HL-60 (cell line): Measurements from ENCODE around the gene POLR2H.

Experiments
- DNase-seq, 2 experiments: peaks; one replicate each; pipeline ENCODE4 v3.0.0-alpha.2; 2010 to 2020; ENCODE audit warnings: low read depth in 1 of 2, low spot score in 1 of 2
- H3K27ac ChIP-seq: fragments of 250-450 bp; sonication (Bioruptor Pico); replicated peaks from 2 replicates; pipeline ENCODE4 v1.5.1; 2020; ENCODE audit warnings: mild to moderate bottlenecking, moderate library complexity
- H3K27me3 ChIP-seq: fragments of 250-450 bp; sonication (Bioruptor Pico); 2 replicates; pipeline ENCODE4 v1.5.1; 2021; ENCODE audit warnings: mild to moderate bottlenecking, moderate library complexity; ENCODE audit not compliant: insufficient read depth, poor library complexity, severe bottlenecking
- H3K4me3 ChIP-seq: replicated peaks from 2 replicates; pipeline ENCODE4 v1.5.1; 2011; ENCODE audit warnings: mild to moderate bottlenecking, control low read depth, low read length; ENCODE audit not compliant: insufficient read depth
- CTCF ChIP-seq: IDR thresholded peaks from one replicate; pipeline ENCODE4 v1.5.1; 2011; ENCODE audit warnings: low read length, control low read depth, inconsistent platforms; ENCODE audit not compliant: insufficient read depth
- GABPA ChIP-seq: IDR thresholded peaks from 2 replicates; pipeline ENCODE4 v1.6.1; 2012; ENCODE audit warnings: low read depth
- POLR2AphosphoS5 ChIP-seq: IDR thresholded peaks from 2 replicates; pipeline ENCODE4 v1.6.1; 2012; ENCODE audit warnings: low read depth
- REST ChIP-seq: IDR thresholded peaks from 2 replicates; pipeline ENCODE4 v1.6.1; 2012; ENCODE audit warnings: low read depth; ENCODE audit not compliant: insufficient replicate concordance
- SPI1 ChIP-seq: IDR thresholded peaks from 2 replicates; pipeline ENCODE4 v1.6.1; 2012; ENCODE audit warnings: low read depth, mild to moderate bottlenecking, borderline replicate concordance

Gene POLR2H

GRCh38 chr3:184371570-184372018, 10.1 kb downstream of the POLR2H start:
- DNase-seq: peak; percentile 62 to 81
- H3K27ac ChIP-seq: no peak overlapping the region
- H3K4me3 ChIP-seq: no peak overlapping the region
- peaks cover 16% of the 10 kb centered on the region for H3K27me3 ChIP-seq
- TF ChIP-seq GABPA: no peak
- no peak for TF ChIP-seq POLR2AphosphoS5
- peak; percentile 97 for TF ChIP-seq CTCF
- TF ChIP-seq REST: no peak
- TF ChIP-seq SPI1: peak; percentile 67; the same call in 1 of the 2 replicates

GRCh38 chr3:184372296-184372821, 10.8 kb downstream of the POLR2H start:
- no peak overlapping the region for H3K4me3 ChIP-seq
- no peak overlapping the region for H3K27ac ChIP-seq
- DNase-seq: no peak
- H3K27me3 ChIP-seq: peaks cover 18% of the 10 kb centered on the region
- TF ChIP-seq REST (no peak), CTCF (no peak), GABPA (no peak), SPI1 (no peak), POLR2AphosphoS5 (no peak)

- DNase-seq: no peak
- Histone ChIP-seq H3K27me3 (peaks cover 19% of the 10 kb centered on the region), H3K27ac (no peak overlapping the region), H3K4me3 (no peak overlapping the region)
- no peak for TF ChIP-seq SPI1
- TF ChIP-seq CTCF: no peak
- no peak for TF ChIP-seq GABPA
- no peak for TF ChIP-seq REST
Measured at GRCh38 chr3:184372911-184373310, 11.4 kb downstream of the POLR2H start.
